Stomach smooth muscle (tissue), 2 donors: ENCODE data around the gene TNS1.

Experiments used
- H3K27ac ChIP-seq: one replicate; pipeline ENCODE4 v1.7.0; 2013; ENCODE audit warnings: mild to moderate bottlenecking, low read length, inconsistent platforms
- H3K27me3 ChIP-seq, 2 donors: one replicate each; pipeline ENCODE4 v1.7.0; 2013; ENCODE audit warnings: low read length in 2 of 2; ENCODE audit not compliant: insufficient read depth in 2 of 2, control insufficient read depth in 1 of 2
- H3K36me3 ChIP-seq, 2 donors: one replicate each; pipeline ENCODE4 v1.7.0; 2013; ENCODE audit warnings: low read length in 2 of 2; ENCODE audit not compliant: control insufficient read depth in 2 of 2, insufficient read depth in 2 of 2
- H3K4me1 ChIP-seq: one replicate; pipeline ENCODE4 v1.7.0; 2013; ENCODE audit warnings: low read length; ENCODE audit not compliant: control insufficient read depth, insufficient read depth
- H3K4me3 ChIP-seq, 2 donors: one replicate each; pipeline ENCODE4 v1.7.0; 2013; ENCODE audit warnings: low read length in 2 of 2
- H3K9ac ChIP-seq, 2 donors: one replicate each; pipeline ENCODE4 v1.7.0; 2013; ENCODE audit warnings: low read length in 2 of 2, mild to moderate bottlenecking in 1 of 2
- H3K9me3 ChIP-seq, 2 donors: one replicate each; pipeline ENCODE4 v1.7.0; 2013; ENCODE audit warnings: low read length in 2 of 2; ENCODE audit not compliant: control insufficient read depth in 2 of 2
- donor health status: healthy.
- donor health status: Pancreatic carcinoma.

Gene TNS1

GRCh38 chr2:217807753-217808152 lies 195.0 kb downstream of the TNS1 start:
- Histone ChIP-seq H3K27me3 (no peaks in the 10 kb centered on the region), H3K4me3 (no peak overlapping the region), H3K36me3 (peaks cover 86 to 89% of the 10 kb centered on the region in 2 donors), H3K27ac (peak overlapping the region; percentile 53), H3K9ac (no peak overlapping the region), H3K4me1 (peaks cover 43% of the 10 kb centered on the region), H3K9me3 (no peaks in the 10 kb centered on the region)

- H3K4me1 ChIP-seq, result peaks cover 39% of the 10 kb centered on the region
- peaks cover 84 to 87% of the 10 kb centered on the region in 2 donors for H3K36me3 ChIP-seq
- no peak overlapping the region for H3K9ac ChIP-seq
- H3K9me3 ChIP-seq, result no peaks in the 10 kb centered on the region
- H3K4me3 ChIP-seq, result no peak overlapping the region
- H3K27ac ChIP-seq, result peak overlapping the region; percentile 67
- no peaks in the 10 kb centered on the region for H3K27me3 ChIP-seq
Measured at GRCh38 chr2:217807025-217807424, 195.8 kb downstream of the TNS1 start.

- Histone ChIP-seq H3K36me3 (peaks cover 80 to 83% of the 10 kb centered on the region in 2 donors), H3K4me1 (peaks cover 45% of the 10 kb centered on the region), H3K4me3 (no peak overlapping the region), H3K27me3 (no peaks in the 10 kb centered on the region), H3K27ac (peak overlapping the region; percentile 67), H3K9ac (no peak overlapping the region), H3K9me3 (no peaks in the 10 kb centered on the region)
Measured at GRCh38 chr2:217806482-217806765, 196.4 kb downstream of the TNS1 start.

GRCh38 chr2:217805668-217806481 lies 196.9 kb downstream of the TNS1 start:
- H3K27ac ChIP-seq, result peak overlapping the region; percentile 67
- H3K4me3 ChIP-seq, result no peak overlapping the region
- no peaks in the 10 kb centered on the region for H3K9me3 ChIP-seq
- peaks cover 79 to 81% of the 10 kb centered on the region in 2 donors for H3K36me3 ChIP-seq
- no peaks in the 10 kb centered on the region for H3K27me3 ChIP-seq
- H3K4me1 ChIP-seq, result peaks cover 46% of the 10 kb centered on the region
- H3K9ac ChIP-seq, result no peak overlapping the region

- Histone ChIP-seq H3K36me3 (peaks cover 78 to 79% of the 10 kb centered on the region in 2 donors), H3K4me3 (no peak overlapping the region), H3K27me3 (no peaks in the 10 kb centered on the region), H3K27ac (peak overlapping the region; percentile 67), H3K4me1 (peaks cover 54% of the 10 kb centered on the region), H3K9me3 (no peaks in the 10 kb centered on the region), H3K9ac (no peak overlapping the region)
Measured at GRCh38 chr2:217804791-217805667, 197.8 kb downstream of the TNS1 start.

GRCh38 chr2:217804338-217804737 lies 198.5 kb downstream of the TNS1 start:
- Histone ChIP-seq H3K9me3 (no peaks in the 10 kb centered on the region), H3K36me3 (peaks cover 73 to 79% of the 10 kb centered on the region in 2 donors), H3K27ac (peak overlapping the region; percentile 60), H3K9ac (no peak overlapping the region), H3K4me3 (no peak overlapping the region), H3K27me3 (no peaks in the 10 kb centered on the region), H3K4me1 (peaks cover 59% of the 10 kb centered on the region)

GRCh38 chr2:217803653-217803960 lies 199.2 kb downstream of the TNS1 start:
- Histone ChIP-seq H3K4me1 (peaks cover 62% of the 10 kb centered on the region), H3K27ac (peak overlapping the region; percentile 60), H3K36me3 (peaks cover 70 to 79% of the 10 kb centered on the region in 2 donors), H3K9ac (no peak overlapping the region), H3K4me3 (no peak overlapping the region), H3K9me3 (no peaks in the 10 kb centered on the region), H3K27me3 (no peaks in the 10 kb centered on the region)

- H3K27me3 ChIP-seq, result no peaks in the 10 kb centered on the region
- no peak overlapping the region for H3K4me3 ChIP-seq
- no peaks in the 10 kb centered on the region for H3K9me3 ChIP-seq
- H3K36me3 ChIP-seq, result peaks cover 65 to 74% of the 10 kb centered on the region in 2 donors
- no peak overlapping the region for H3K9ac ChIP-seq
- H3K4me1 ChIP-seq, result peaks cover 56% of the 10 kb centered on the region
- H3K27ac ChIP-seq, result peak overlapping the region; percentile 31
Measured at GRCh38 chr2:217802876-217803652, 199.7 kb downstream of the TNS1 start.

GRCh38 chr2:217802266-217802665 lies 200.5 kb downstream of the TNS1 start:
- Histone ChIP-seq H3K27ac (peak overlapping the region; percentile 55), H3K4me3 (no peak overlapping the region), H3K9me3 (no peaks in the 10 kb centered on the region), H3K9ac (no peak overlapping the region), H3K27me3 (no peaks in the 10 kb centered on the region), H3K36me3 (peaks cover 58 to 66% of the 10 kb centered on the region in 2 donors), H3K4me1 (peaks cover 57% of the 10 kb centered on the region)

- no peaks in the 10 kb centered on the region for H3K9me3 ChIP-seq
- H3K9ac ChIP-seq, result no peak overlapping the region
- H3K36me3 ChIP-seq, result peaks cover 54 to 61% of the 10 kb centered on the region in 2 donors
- H3K27ac ChIP-seq, result peak overlapping the region; percentile 55
- peaks cover 59% of the 10 kb centered on the region for H3K4me1 ChIP-seq
- no peaks in the 10 kb centered on the region for H3K27me3 ChIP-seq
- H3K4me3 ChIP-seq, result no peak overlapping the region
Measured at GRCh38 chr2:217801711-217802110, 201.1 kb downstream of the TNS1 start.
